Stomach (tissue), 4 donors: ENCODE data around the gene CD84.

Experiments
- CTCF ChIP-seq, 7 experiments: fragments of 450-650 bp in 4 of 7; fragments of 200-600 bp in 3 of 7; sonication (generic) in 3 of 7; IDR thresholded peaks; one replicate each; pipeline ENCODE4 v1.5.1; 2016 to 2019; ENCODE audit warnings: antibody characterized with exemption in 7 of 7, control low read depth in 2 of 7, mild to moderate bottlenecking in 1 of 7
- POLR2A ChIP-seq, 4 donors: fragments of 450-650 bp; IDR thresholded peaks; one replicate each; pipeline ENCODE4 v1.6.1; 2016; ENCODE audit warnings: antibody characterized with exemption in 4 of 4, control low read depth in 2 of 4, mild to moderate bottlenecking in 1 of 4, moderate library complexity in 1 of 4

- TF ChIP-seq CTCF (IDR thresholded peaks at IDR 0.05), result no peak
- TF ChIP-seq POLR2A (IDR thresholded peaks at IDR 0.05), result no peak
Observed at GRCh38 chr1:160567858-160568682, 11.2 kb downstream of the CD84 start.
